Measurements from ENCODE around the gene PARM1. TPM values are rescaled to one million over a fixed set of nuclear protein-coding genes. Genes with fewer than 3 reads are reported as not detected.

The PARM1 gene
- 6.6 and 7.8 TPM in 2 replicates for total RNA-seq
- total RNA-seq (2013), result 22.6 TPM
- 5.3 and 10.4 TPM in 2 replicates for polyA plus RNA-seq
- 18.3 and 21.8 TPM in 2 replicates for polyA minus RNA-seq

- Histone ChIP-seq H3K4me2 (replicated peaks; ENCODE audit: low read depth, low read length, poor library complexity, severe bottlenecking) (peak within 1 kb of the TSS; percentile 88), H4K20me1 (ENCODE audit: control insufficient read depth, insufficient read depth, low read length, poor library complexity, severe bottlenecking) (no peaks in the 10 kb centered on the region), H2AFZ (ENCODE audit: insufficient read depth, low read depth, low read length, poor library complexity, severe bottlenecking) (peak within 1 kb of the TSS; percentile 86), H3K9me3 (ENCODE audit: control extremely low read depth in 1 of 3, control insufficient read depth in 2 of 3, insufficient read depth in 1 of 3, low read length in 2 of 3) (peaks cover 0 to 4% (median 0%) of the 10 kb centered on the region in 3 donors), H3K4me3 (ENCODE audit: control extremely low read depth in 1 of 5, extremely low read depth in 1 of 5, insufficient read depth in 1 of 5, low read depth in 2 of 5, low read length in 4 of 5) (peak within 1 kb of the TSS; percentile 12 to 88 (median 73)), H3K79me2 (ENCODE audit: control insufficient read depth, insufficient read depth, low read length) (peaks cover 22% of the 10 kb centered on the region), H3K9ac (ENCODE audit: low read length) (peak within 1 kb of the TSS; percentile 84), H3K27ac (ENCODE audit: low read length in 2 of 2) (peak within 1 kb of the TSS; percentile 64 to 70), H3K27me3 (replicated peaks in 1 of 4; ENCODE audit: control extremely low read depth in 1 of 4, control insufficient read depth in 3 of 4, insufficient read depth in 4 of 4, low read length in 3 of 4) (peaks cover 0 to 24% (median 11%) of the 10 kb centered on the region in 4 experiments), H3K36me3 (replicated peaks in 1 of 2; ENCODE audit: control extremely low read depth in 1 of 2, control insufficient read depth in 1 of 2, extremely low read depth in 1 of 2, insufficient read depth in 2 of 2, low read length in 1 of 2) (no peaks in the 10 kb centered on the region), H3K4me1 (ENCODE audit: control insufficient read depth in 2 of 2, insufficient read depth in 2 of 2, low read length in 2 of 2) (peaks cover 27 to 42% of the 10 kb centered on the region in 2 donors)
- peak within 1 kb of the TSS; percentile 98 for H3K4me3 Mint-ChIP-seq
- peak; percentile 84 for ATAC-seq (ENCODE audit: low read depth)
- ChIA-PET POLR2A (interaction anchor here (0.9 to 1.6 kb wide), 2 partner anchors 10 to 791 kb away, joined by 3 read pairs; partner anchors contain the start of gene USO1), CTCF (interaction anchor here (0.6 to 5.5 kb wide), 8 partner anchors 14 to 638 kb away, joined by 3 to 36 read pairs (median 10); no protein-coding TSS in a partner anchor)
- TF ChIP-seq EZH2 (IDR thresholded peaks at IDR 0.05; ENCODE audit: borderline replicate concordance, insufficient read depth, low read depth, low read length, poor library complexity, severe bottlenecking) (no peak), CTCF (IDR thresholded peaks at IDR 0.05) (peak; percentile 68)
- H3K27me3 Mint-ChIP-seq, result peaks cover 2% of the 10 kb centered on the region
- H3K27ac Mint-ChIP-seq, result peak within 1 kb of the TSS; percentile 95
- peak; percentile 87 for DNase-seq
- H3K4me1 Mint-ChIP-seq, result peaks cover 37% of the 10 kb centered on the region
- under 1% methylated on average over 64 of the region's 64 CpGs for WGBS (ENCODE audit: insufficient coverage)
- intact Hi-C loops (cut with micrococcal nuclease), result loop anchor here (1.0 to 5.0 kb wide), 7 partner anchors 58 to 582 kb away; partner anchors contain the start of genes RCHY1 and THAP6
- H3K9me3 Mint-ChIP-seq (ENCODE audit: insufficient read depth), result no peaks in the 10 kb centered on the region
Measured at GRCh38 chr4:74932832-74933561, at the start of gene PARM1. Gene PARM1 (plus strand): TSS chr4:74933116. CDS start chr4:74933328, 212 bp downstream.

- ATAC-seq (ENCODE audit: low read depth), result no peak
- no peak overlapping the region for H3K4me3 Mint-ChIP-seq
- no peak overlapping the region for H3K4me2 ChIP-seq (replicated peaks; ENCODE audit: low read depth, low read length, poor library complexity, severe bottlenecking)
- ChIA-PET CTCF (interaction anchor here (1.2 to 4.3 kb wide), 2 partner anchors 9 to 12 kb away, joined by 4 to 30 read pairs; no protein-coding TSS in a partner anchor), POLR2A (no interaction called here)
- no peak overlapping the region for H3K27ac ChIP-seq (ENCODE audit: low read length in 2 of 2)
- H4K20me1 ChIP-seq (ENCODE audit: control insufficient read depth, insufficient read depth, low read length, poor library complexity, severe bottlenecking), result no peaks in the 10 kb centered on the region
- H3K27me3 Mint-ChIP-seq, result peaks cover 21% of the 10 kb centered on the region
- DNase-seq, result no peak
- no peak overlapping the region for H3K4me3 ChIP-seq (ENCODE audit: control extremely low read depth in 1 of 5, extremely low read depth in 1 of 5, insufficient read depth in 1 of 5, low read depth in 2 of 5, low read length in 4 of 5)
- H3K4me1 ChIP-seq (ENCODE audit: control insufficient read depth in 2 of 2, insufficient read depth in 2 of 2, low read length in 2 of 2), result no peaks in the 10 kb centered on the region
- H3K79me2 ChIP-seq (ENCODE audit: control insufficient read depth, insufficient read depth, low read length), result no peaks in the 10 kb centered on the region
- H3K9me3 Mint-ChIP-seq (ENCODE audit: insufficient read depth), result no peaks in the 10 kb centered on the region
- WGBS (ENCODE audit: insufficient coverage), result no CpG with 5 or more reads among the region's 2 CpGs
- H3K9ac ChIP-seq (ENCODE audit: low read length), result no peak overlapping the region
- H3K36me3 ChIP-seq (replicated peaks in 1 of 2; ENCODE audit: control extremely low read depth in 1 of 2, control insufficient read depth in 1 of 2, extremely low read depth in 1 of 2, insufficient read depth in 2 of 2, low read length in 1 of 2), result no peaks in the 10 kb centered on the region
- H3K27ac Mint-ChIP-seq, result no peak overlapping the region
- no peaks in the 10 kb centered on the region for H3K9me3 ChIP-seq (ENCODE audit: control extremely low read depth in 1 of 3, control insufficient read depth in 2 of 3, insufficient read depth in 1 of 3, low read length in 2 of 3)
- H3K4me1 Mint-ChIP-seq, result no peaks in the 10 kb centered on the region
- TF ChIP-seq EZH2 (IDR thresholded peaks at IDR 0.05; ENCODE audit: borderline replicate concordance, insufficient read depth, low read depth, low read length, poor library complexity, severe bottlenecking) (no peak), CTCF (IDR thresholded peaks at IDR 0.05) (no peak)
- H3K27me3 ChIP-seq (replicated peaks in 1 of 4; ENCODE audit: control extremely low read depth in 1 of 4, control insufficient read depth in 3 of 4, insufficient read depth in 4 of 4, low read length in 3 of 4), result no peaks in the 10 kb centered on the region
- H2AFZ ChIP-seq (ENCODE audit: insufficient read depth, low read depth, low read length, poor library complexity, severe bottlenecking), result no peak overlapping the region
- intact Hi-C loops (cut with micrococcal nuclease), result no loop called here
Measured at GRCh38 chr4:74884266-74884665, 48.6 kb upstream of the PARM1 start.
